Suprapubic skin (tissue), 4 donors: ENCODE measurements around the gene EBI3. TPM values are rescaled to one million over a fixed set of nuclear protein-coding genes. Genes with fewer than 3 reads are reported as not detected.
"Not testable (repeated sequence)": the region's sequence is repeated elsewhere in the genome, so short reads cannot be mapped to it uniquely, and the experiment has no call there.

Experiments
- DNase-seq, 2 donors: peaks; one replicate each; pipeline ENCODE4 v3.0.0-alpha.2; 2019; ENCODE audit warnings: low spot score in 2 of 2
- H3K27ac ChIP-seq: fragments of 200-600 bp; sonication (generic); one replicate; pipeline ENCODE4 v1.5.1; 2019
- H3K27me3 ChIP-seq: fragments of 200-600 bp; sonication (generic); one replicate; pipeline ENCODE4 v1.5.1; 2019
- H3K36me3 ChIP-seq: fragments of 200-600 bp; sonication (generic); one replicate; pipeline ENCODE4 v1.5.1; 2019
- H3K4me1 ChIP-seq: fragments of 200-600 bp; sonication (generic); one replicate; pipeline ENCODE4 v1.5.1; 2019
- H3K4me3 ChIP-seq: fragments of 200-600 bp; sonication (generic); one replicate; pipeline ENCODE4 v1.5.1; 2019; ENCODE audit warnings: mild to moderate bottlenecking
- H3K9me3 ChIP-seq: fragments of 200-600 bp; sonication (generic); one replicate; pipeline ENCODE4 v1.5.1; 2019
- EP300 ChIP-seq: sonication (generic); formaldehyde crosslinking; IDR thresholded peaks from one replicate; pipeline ENCODE4 v1.6.1; 2017; ENCODE audit warnings: antibody characterized with exemption
- POLR2A ChIP-seq, 2 donors: fragments of 450-650 bp; IDR thresholded peaks; one replicate each; pipeline ENCODE4 v1.6.1; 2017; ENCODE audit warnings: antibody characterized with exemption in 2 of 2, mild to moderate bottlenecking in 2 of 2, moderate library complexity in 2 of 2
- POLR2AphosphoS5 ChIP-seq, 3 donors: sonication (generic); formaldehyde crosslinking; IDR thresholded peaks; one replicate each; pipeline ENCODE4 v1.6.1; 2017; ENCODE audit warnings: antibody characterized with exemption in 3 of 3
- WGBS: methylation state at CpG from one replicate; pipeline ENCODE4 v1.1.5; 2018; 5-methylcytosine and 5-hydroxymethylcytosine counted together
- total RNA-seq, 4 donors: library from RNA; depleted of rRNA; stranded (reverse); fragments of >200 nt; gene quantifications; one replicate each; pipeline ENCODE4 v1.1.0, GENCODE V29; 2016
- TF ChIP-seq, protein P1 (sequence below), 2 donors: fragments of 200-600 bp in 1 of 2; fragments of 450-650 bp in 1 of 2; sonication (generic) in 1 of 2; IDR thresholded peaks; one replicate each; pipeline ENCODE4 v1.5.1; 2016 to 2019; ENCODE audit warnings: antibody characterized with exemption in 2 of 2, mild to moderate bottlenecking in 1 of 2, moderate library complexity in 1 of 2

EBI3 gene
- total RNA-seq, 4 donors from 2014 or later = 0.57 to 0.89 (median 0.57) TPM; not detected in 1

DNA sequence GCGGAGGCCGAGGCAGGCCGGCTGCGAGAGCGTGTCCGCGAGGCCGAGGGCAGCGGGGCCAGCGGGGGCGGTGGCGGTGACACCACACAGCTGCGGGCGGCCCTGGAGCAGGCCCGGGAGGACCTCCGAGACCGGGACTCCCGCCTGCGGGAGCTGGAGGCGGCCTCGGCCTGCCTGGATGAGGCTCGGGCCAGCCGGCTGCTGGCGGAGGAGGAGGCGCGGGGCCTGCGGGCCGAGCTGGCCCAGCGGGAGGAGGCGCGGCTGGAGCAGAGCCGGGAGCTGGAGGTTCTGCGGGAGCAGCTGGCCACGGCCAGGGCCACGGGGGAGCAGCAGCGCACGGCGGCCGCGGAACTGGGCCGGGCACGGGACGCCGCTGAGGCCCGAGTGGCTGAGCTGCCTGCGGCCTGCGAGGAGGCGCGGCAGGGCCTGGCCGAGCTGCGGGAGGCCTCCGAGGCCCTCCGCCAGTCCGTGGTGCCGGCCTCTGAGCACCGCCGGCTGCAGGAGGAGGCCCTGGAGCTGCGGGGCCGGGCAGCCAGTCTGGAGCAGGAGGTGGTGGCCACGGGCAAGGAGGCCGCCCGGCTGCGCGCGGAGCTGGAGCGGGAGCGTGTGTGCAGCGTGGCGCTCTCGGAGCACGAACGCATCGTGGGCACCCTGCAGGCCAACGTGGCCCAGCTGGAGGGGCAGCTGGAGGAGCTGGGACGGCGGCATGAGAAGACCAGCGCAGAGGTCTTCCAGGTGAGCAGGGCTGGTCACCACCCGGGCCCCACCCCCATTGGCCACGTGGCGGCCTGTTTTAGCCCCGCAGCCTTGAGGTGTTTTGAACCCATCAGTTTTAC is 11.7 kb upstream of the EBI3 start:
- Histone ChIP-seq H3K9me3 (no peaks in the 10 kb centered on the region), H3K4me1 (no peaks in the 10 kb centered on the region), H3K27ac (no peak overlapping the region), H3K36me3 (no peaks in the 10 kb centered on the region), H3K4me3 (no peak overlapping the region), H3K27me3 (peaks cover 11% of the 10 kb centered on the region)
- TF ChIP-seq, protein P1, sequence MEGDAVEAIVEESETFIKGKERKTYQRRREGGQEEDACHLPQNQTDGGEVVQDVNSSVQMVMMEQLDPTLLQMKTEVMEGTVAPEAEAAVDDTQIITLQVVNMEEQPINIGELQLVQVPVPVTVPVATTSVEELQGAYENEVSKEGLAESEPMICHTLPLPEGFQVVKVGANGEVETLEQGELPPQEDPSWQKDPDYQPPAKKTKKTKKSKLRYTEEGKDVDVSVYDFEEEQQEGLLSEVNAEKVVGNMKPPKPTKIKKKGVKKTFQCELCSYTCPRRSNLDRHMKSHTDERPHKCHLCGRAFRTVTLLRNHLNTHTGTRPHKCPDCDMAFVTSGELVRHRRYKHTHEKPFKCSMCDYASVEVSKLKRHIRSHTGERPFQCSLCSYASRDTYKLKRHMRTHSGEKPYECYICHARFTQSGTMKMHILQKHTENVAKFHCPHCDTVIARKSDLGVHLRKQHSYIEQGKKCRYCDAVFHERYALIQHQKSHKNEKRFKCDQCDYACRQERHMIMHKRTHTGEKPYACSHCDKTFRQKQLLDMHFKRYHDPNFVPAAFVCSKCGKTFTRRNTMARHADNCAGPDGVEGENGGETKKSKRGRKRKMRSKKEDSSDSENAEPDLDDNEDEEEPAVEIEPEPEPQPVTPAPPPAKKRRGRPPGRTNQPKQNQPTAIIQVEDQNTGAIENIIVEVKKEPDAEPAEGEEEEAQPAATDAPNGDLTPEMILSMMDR (IDR thresholded peaks at IDR 0.05) = no peak
- no peak for TF ChIP-seq EP300
- 94% methylated on average over 42 of the region's 81 CpGs for WGBS
- no peak for DNase-seq

DNA sequence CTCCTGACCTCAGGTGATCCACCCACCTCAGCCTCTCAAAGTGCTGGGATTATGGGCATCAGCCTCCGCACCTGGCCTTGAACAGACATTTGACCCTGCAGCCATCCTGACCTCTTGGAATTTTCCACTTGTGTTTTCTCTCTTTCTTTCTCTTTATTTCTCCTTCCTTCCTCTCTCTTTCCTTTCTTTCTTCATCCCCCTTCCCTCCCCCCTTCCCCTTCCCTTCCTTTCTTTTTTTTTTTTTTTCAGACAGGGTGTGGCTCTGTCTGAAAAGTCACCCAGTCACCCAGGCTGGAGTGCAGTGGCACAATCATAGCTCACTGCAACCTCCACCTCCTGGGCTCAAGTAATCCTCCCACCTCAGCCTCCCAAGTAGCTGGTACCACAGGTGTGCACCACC is 10.8 kb upstream of the EBI3 start:
- H3K27ac ChIP-seq = not testable (repeated sequence)
- WGBS = 93% methylated on average over 1 of the region's 1 CpG

DNA sequence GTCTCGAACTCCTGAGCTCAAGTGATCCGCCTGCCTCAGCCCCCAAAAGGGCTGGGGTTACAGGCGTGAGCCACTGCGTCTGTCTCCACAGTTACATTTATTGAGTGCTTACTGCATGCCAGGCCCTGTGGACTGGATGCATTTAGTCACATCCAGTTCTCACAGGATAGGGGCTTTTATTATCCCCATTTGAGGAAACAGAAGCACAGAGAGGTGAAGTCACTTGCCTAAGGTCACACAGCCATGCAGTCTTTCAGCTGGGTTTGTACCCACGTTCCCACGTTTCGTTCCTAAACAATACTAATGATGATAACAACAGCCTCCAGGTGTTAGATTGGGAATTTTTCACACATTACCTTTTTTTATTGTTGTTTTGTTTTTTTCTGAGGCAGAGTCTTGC is 9.1 kb upstream of the EBI3 start:
- Histone ChIP-seq H3K27ac (no peak overlapping the region), H3K27me3 (peaks cover 2% of the 10 kb centered on the region), H3K9me3 (no peaks in the 10 kb centered on the region), H3K36me3 (no peaks in the 10 kb centered on the region), H3K4me3 (no peak overlapping the region), H3K4me1 (no peaks in the 10 kb centered on the region)
- TF ChIP-seq EP300 = no peak
- TF ChIP-seq POLR2A (IDR thresholded peaks at IDR 0.05) = no peak
- no peak for TF ChIP-seq POLR2AphosphoS5 (IDR thresholded peaks at IDR 0.05)
- TF ChIP-seq, protein P1 (IDR thresholded peaks at IDR 0.05) = no peak
- DNase-seq = no peak
- WGBS = 92% methylated on average over 7 of the region's 7 CpGs

More for the DNA sequence above, 10.8 kb upstream of the EBI3 start:
- not testable (repeated sequence) for DNase-seq, H3K36me3 ChIP-seq, H3K4me1 ChIP-seq, H3K27me3 ChIP-seq, H3K9me3 ChIP-seq, H3K4me3 ChIP-seq

DNA sequence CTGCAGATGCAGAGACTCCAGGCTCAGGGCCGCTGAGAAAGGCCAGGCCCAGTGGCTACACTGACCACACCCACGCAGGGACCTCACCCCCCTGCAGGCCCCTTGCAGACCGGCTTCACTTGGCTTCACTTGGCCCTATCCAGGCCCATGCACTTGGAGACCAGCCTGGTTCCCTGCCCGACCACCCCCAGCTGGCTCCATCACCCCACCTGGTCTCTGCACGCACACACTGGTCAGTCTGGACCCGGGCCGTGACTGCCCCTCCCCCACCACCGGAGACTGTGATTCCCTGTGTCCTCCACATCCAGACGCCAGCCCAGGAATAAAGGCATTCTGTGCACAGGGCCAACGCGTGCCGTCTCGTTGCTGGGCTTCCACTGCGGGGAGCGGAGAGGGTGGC is 4.9 kb upstream of the EBI3 start:
- WGBS = 64% methylated on average over 13 of the region's 15 CpGs
- Histone ChIP-seq H3K27ac (no peak overlapping the region), H3K4me1 (no peaks in the 10 kb centered on the region), H3K36me3 (no peaks in the 10 kb centered on the region), H3K4me3 (no peak overlapping the region), H3K27me3 (peaks cover 38% of the 10 kb centered on the region), H3K9me3 (no peaks in the 10 kb centered on the region)
- TF ChIP-seq EP300 (no peak), POLR2AphosphoS5 (IDR thresholded peaks at IDR 0.05) (no peak), POLR2A (IDR thresholded peaks at IDR 0.05) (no peak)
- TF ChIP-seq, protein P1 (IDR thresholded peaks at IDR 0.05) = no peak
- DNase-seq = no peak

DNA sequence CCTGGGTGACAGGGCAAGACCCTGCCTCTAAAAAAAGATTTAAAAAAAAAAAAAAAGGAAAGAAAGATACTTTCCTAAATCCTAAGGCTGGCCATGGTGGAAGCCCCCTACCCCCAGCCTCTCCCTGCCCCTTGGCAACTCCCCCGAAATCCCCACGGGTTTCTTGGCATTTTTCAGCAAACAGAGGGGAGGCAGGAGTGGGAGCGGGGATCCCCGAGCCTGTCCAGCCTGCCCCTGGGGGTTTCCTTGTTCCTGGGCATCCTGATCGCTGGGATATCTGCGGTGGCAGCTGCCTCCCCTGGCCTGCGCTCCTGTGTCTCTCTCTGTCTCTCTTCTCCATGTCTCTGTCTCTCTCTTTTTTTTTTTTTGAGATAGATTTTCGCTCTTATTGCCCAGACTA is 3.4 kb upstream of the EBI3 start:
- peaks cover 52% of the 10 kb centered on the region for H3K27me3 ChIP-seq
- H3K36me3 ChIP-seq = no peaks in the 10 kb centered on the region
- no peaks in the 10 kb centered on the region for H3K9me3 ChIP-seq
- no peak overlapping the region for H3K4me3 ChIP-seq
- DNase-seq = no peak
- no peak for TF ChIP-seq POLR2AphosphoS5 (IDR thresholded peaks at IDR 0.05)
- TF ChIP-seq, protein P1 (IDR thresholded peaks at IDR 0.05) = no peak
- no peak for TF ChIP-seq EP300
- no peak for TF ChIP-seq POLR2A (IDR thresholded peaks at IDR 0.05)
- H3K27ac ChIP-seq = no peak overlapping the region
- WGBS = 61% methylated on average over 8 of the region's 8 CpGs
- H3K4me1 ChIP-seq = no peaks in the 10 kb centered on the region

DNA sequence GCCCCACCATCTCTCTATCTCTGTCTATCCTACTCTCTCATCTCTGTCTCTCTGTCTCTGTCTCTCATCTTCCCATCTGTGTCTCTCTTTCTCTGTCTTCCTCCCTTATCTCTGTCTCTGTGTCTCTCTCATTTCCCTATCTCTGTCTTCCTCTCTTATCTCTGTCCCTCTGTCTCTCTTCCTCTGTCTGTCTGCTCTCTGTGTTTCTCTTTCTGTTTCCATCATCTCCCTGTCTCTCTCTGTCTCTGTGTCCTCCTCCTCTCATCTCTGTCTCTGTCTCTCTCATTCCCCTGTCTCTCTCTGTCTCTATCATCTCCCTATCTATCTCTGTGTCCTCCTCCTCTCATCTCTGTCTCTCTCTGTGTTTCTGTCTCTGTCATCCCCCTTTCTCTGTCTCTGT is 1.6 kb upstream of the EBI3 start:
- DNase-seq = no peak
- H3K27ac ChIP-seq = no peak overlapping the region
- H3K27me3 ChIP-seq = peaks cover 65% of the 10 kb centered on the region

More for the DNA sequence above, 1.6 kb upstream of the EBI3 start:
- Histone ChIP-seq H3K4me1 (no peaks in the 10 kb centered on the region), H3K9me3 (no peaks in the 10 kb centered on the region), H3K4me3 (no peak overlapping the region), H3K36me3 (no peaks in the 10 kb centered on the region)
- no peak for TF ChIP-seq POLR2AphosphoS5 (IDR thresholded peaks at IDR 0.05)
- TF ChIP-seq, protein P1 (IDR thresholded peaks at IDR 0.05) = no peak
